Esophagus squamous epithelium (tissue), 4 donors: ENCODE data around the gene TXNDC9.

ENCODE experiments used
- POLR2A ChIP-seq, 4 donors: fragments of 450-650 bp; IDR thresholded peaks; one replicate each; pipeline ENCODE4 v1.6.1; 2017; ENCODE audit warnings: antibody characterized with exemption in 4 of 4, mild to moderate bottlenecking in 4 of 4, moderate library complexity in 3 of 4
- TF ChIP-seq, protein P1 (sequence below), 6 experiments: fragments of 450-650 bp in 4 of 6; fragments of 200-600 bp in 2 of 6; sonication (generic) in 2 of 6; IDR thresholded peaks; one replicate each; pipeline ENCODE4 v1.5.1; 2016 to 2019; ENCODE audit warnings: antibody characterized with exemption in 6 of 6, mild to moderate bottlenecking in 4 of 6, moderate library complexity in 4 of 6

DNA sequence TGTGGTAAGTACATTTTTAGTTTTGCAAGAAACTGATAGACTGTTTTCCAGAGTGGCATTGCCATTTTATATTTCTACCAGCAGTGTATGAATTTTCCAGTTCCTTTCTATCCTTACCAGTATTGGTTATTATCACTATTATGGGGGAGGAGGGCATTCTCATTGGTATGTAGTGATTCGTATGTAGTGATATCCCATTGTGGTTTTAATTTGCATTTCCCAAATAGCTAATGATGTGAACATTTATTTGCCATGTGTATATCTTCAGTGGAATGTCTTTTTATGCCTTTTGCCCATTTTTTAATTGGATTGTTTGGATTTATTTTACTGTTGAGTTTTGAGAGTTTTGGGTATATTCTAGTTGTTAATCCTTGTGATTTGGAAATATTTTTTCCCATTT is 17.9 kb upstream of the TXNDC9 start:
- TF ChIP-seq, protein P1, sequence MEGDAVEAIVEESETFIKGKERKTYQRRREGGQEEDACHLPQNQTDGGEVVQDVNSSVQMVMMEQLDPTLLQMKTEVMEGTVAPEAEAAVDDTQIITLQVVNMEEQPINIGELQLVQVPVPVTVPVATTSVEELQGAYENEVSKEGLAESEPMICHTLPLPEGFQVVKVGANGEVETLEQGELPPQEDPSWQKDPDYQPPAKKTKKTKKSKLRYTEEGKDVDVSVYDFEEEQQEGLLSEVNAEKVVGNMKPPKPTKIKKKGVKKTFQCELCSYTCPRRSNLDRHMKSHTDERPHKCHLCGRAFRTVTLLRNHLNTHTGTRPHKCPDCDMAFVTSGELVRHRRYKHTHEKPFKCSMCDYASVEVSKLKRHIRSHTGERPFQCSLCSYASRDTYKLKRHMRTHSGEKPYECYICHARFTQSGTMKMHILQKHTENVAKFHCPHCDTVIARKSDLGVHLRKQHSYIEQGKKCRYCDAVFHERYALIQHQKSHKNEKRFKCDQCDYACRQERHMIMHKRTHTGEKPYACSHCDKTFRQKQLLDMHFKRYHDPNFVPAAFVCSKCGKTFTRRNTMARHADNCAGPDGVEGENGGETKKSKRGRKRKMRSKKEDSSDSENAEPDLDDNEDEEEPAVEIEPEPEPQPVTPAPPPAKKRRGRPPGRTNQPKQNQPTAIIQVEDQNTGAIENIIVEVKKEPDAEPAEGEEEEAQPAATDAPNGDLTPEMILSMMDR (IDR thresholded peaks at IDR 0.05): no peak
- no peak for TF ChIP-seq POLR2A (IDR thresholded peaks at IDR 0.05)
